Muscle layer of duodenum (tissue), 2 donors: ENCODE data around the gene TRIM44.
"Not testable (repeated sequence)": the region's sequence is repeated elsewhere in the genome, so short reads cannot be mapped to it uniquely, and the experiment has no call there.

Experiments used
- H3K27ac ChIP-seq: one replicate; pipeline ENCODE4 v1.7.0; 2013; ENCODE audit warnings: mild to moderate bottlenecking, low read length
- H3K27me3 ChIP-seq: one replicate; pipeline ENCODE4 v1.7.0; 2013; ENCODE audit warnings: low read depth, mild to moderate bottlenecking, control low read depth, low read length
- H3K36me3 ChIP-seq, 2 donors: one replicate each; pipeline ENCODE4 v1.7.0; 2013; ENCODE audit warnings: low read length in 2 of 2, control low read depth in 1 of 2, mild to moderate bottlenecking in 1 of 2; ENCODE audit not compliant: insufficient read depth in 2 of 2, control insufficient read depth in 1 of 2
- H3K4me1 ChIP-seq, 2 donors: one replicate each; pipeline ENCODE4 v1.7.0; 2013; ENCODE audit warnings: low read length in 2 of 2, mild to moderate bottlenecking in 2 of 2, control low read depth in 1 of 2, moderate library complexity in 1 of 2; ENCODE audit not compliant: insufficient read depth in 2 of 2, control insufficient read depth in 1 of 2
- H3K4me3 ChIP-seq, 2 donors: one replicate each; pipeline ENCODE4 v1.7.0; 2013; ENCODE audit warnings: low read length in 2 of 2, low read depth in 1 of 2, mild to moderate bottlenecking in 1 of 2
- H3K9me3 ChIP-seq, 2 donors: one replicate each; pipeline ENCODE4 v1.7.0; 2013; ENCODE audit warnings: low read length in 2 of 2, control low read depth in 1 of 2, mild to moderate bottlenecking in 1 of 2; ENCODE audit not compliant: control insufficient read depth in 1 of 2
- donor health status: healthy.

TRIM44 gene

DNA sequence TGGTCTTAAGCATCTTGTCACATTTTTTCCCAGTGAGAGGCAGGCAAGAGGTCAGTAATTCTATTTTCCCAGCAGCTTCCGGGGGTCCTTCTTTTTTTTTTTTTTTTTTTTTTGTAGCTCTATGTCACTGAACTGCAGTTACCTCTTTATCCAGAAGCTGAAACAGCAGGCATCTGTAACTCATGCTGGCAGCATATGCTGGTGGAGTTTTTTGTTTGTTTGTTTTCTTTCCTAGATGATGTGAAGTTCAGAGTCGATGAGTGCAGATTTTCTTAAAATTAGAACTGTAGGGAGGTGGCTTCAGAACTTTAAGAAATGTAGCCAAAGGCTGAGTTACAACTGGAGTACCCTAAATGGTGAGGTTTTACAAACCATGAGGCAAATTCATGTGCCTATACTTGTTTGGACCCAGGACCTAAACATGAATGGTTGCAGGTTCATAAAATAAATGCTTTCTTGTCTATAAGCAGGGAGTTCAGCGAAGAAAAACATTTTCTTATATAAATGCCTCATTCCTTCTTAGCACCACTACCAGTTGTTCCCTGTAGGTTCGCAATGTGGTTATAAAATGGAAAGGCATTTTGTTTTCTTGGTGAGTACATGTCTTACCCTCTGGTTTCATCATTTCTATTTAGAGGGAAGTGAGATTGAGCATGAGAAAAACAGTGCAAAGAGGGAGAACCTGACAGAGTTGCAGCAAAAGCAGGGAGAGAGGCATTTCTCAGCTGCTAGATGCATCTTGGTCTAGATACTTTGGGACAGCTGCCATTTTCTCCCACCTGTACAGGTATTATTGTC is 84.0 kb downstream of the TRIM44 start:
- no peaks in the 10 kb centered on the region for H3K4me1 ChIP-seq
- no peak overlapping the region for H3K4me3 ChIP-seq
- peaks cover 0 to 6% of the 10 kb centered on the region in 2 donors for H3K36me3 ChIP-seq
- H3K27me3 ChIP-seq = no peaks in the 10 kb centered on the region
- H3K9me3 ChIP-seq = no peaks in the 10 kb centered on the region
- no peak overlapping the region for H3K27ac ChIP-seq

DNA sequence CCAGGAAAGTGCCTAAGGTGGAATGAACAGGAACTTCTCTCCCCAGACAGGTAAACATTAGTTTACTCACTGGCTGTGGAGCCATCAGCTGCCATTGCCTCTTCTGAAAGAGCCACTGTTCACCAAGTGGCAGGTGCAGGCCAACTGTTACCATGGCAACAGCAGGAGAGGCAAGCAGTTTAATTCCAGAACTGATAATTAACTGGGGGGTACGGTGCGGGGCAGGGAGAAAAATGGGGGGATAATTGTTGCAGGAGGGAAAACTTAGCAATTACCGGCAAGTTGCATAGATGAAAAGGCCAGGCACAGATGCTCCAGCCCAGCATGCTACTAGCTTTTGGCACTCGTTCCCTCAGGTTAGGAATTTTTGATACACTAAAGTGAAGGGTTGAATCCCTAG is 85.1 kb downstream of the TRIM44 start:
- Histone ChIP-seq H3K27me3 (no peaks in the 10 kb centered on the region), H3K9me3 (no peaks in the 10 kb centered on the region), H3K4me1 (peaks cover 0 to 4% of the 10 kb centered on the region in 2 donors), H3K36me3 (peaks cover 0 to 6% of the 10 kb centered on the region in 2 donors), H3K27ac (no peak overlapping the region), H3K4me3 (no peak overlapping the region)

DNA sequence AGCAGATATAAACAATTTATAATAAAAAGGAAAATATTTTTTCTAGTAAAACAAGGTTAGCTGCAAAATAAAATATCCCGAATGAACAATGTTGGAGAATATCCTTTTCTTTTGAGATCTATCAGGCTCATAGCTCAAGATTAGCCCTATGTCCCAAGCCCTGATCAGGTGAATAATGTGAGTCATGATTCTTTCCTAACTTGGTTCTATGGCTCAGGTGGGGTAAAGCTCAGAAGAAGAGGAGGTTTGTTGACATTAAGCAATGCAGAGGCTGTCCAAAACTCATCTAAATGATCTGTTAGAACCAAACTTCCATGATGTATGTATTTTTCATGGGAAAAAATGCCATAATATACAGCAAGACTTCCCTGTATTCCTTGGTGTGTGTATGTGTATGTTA is 86.1 kb downstream of the TRIM44 start:
- H3K36me3 ChIP-seq = peaks cover 0 to 6% of the 10 kb centered on the region in 2 donors
- H3K27me3 ChIP-seq = no peaks in the 10 kb centered on the region
- H3K4me1 ChIP-seq = peaks cover 0 to 4% of the 10 kb centered on the region in 2 donors
- no peak overlapping the region for H3K4me3 ChIP-seq
- no peak overlapping the region for H3K27ac ChIP-seq
- H3K9me3 ChIP-seq = no peaks in the 10 kb centered on the region

DNA sequence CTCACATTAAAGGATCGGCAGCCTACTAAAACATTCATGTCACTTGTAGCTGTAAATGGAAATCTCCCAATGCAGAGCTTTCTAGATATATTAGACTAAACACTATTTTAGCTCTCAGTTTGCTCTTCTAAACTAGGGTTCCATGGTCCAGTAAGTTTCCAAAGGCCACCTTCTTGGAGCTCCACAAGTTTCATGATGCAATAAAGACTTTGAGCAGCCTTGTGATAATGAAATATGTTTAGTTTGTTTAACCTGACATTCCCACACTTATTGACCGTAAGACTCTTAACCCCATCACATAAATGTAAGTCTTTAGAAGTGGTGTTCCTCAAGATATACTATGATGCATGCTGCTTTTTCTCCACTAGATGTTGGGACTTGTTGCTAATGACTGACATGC is 87.7 kb downstream of the TRIM44 start:
- H3K36me3 ChIP-seq = peaks cover 0 to 6% of the 10 kb centered on the region in 2 donors
- no peak overlapping the region for H3K27ac ChIP-seq
- H3K9me3 ChIP-seq = no peaks in the 10 kb centered on the region
- H3K4me3 ChIP-seq = no peak overlapping the region
- no peaks in the 10 kb centered on the region for H3K27me3 ChIP-seq
- H3K4me1 ChIP-seq = peaks cover 0 to 4% of the 10 kb centered on the region in 2 donors

DNA sequence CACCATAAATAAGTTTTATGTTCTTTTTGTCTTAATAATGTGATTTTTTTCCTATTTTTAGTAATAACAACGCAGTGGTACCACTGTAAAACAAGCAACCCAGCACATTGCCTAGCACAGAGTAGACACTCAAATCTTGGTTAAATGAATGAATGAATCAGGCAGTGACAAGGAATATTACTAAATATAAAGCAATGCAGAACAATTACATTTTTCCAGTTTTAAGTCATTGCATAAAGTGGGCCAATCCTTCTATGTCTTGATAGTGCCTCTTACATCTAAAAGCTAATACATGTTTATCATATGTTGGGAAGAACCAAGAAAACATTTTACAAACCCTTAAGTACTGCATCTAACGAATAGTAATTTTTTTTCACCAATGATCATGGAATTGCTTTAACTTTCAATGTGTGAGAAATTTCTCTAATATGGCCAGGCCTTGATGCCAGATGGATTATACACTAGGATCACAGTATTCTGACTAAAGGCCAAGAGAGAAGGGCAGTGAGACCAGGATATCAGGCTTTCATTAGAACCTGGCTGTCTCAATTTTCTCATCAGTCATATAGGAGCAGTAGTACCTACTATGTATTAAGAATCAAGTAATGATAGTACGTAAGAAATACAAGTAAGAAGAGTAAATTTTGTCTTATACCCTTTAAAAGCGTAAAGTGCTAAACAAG is 88.5 kb downstream of the TRIM44 start:
- H3K4me3 ChIP-seq = no peak overlapping the region
- peaks cover 0 to 6% of the 10 kb centered on the region in 2 donors for H3K36me3 ChIP-seq
- H3K9me3 ChIP-seq = no peaks in the 10 kb centered on the region
- no peak overlapping the region for H3K27ac ChIP-seq
- no peaks in the 10 kb centered on the region for H3K27me3 ChIP-seq
- H3K4me1 ChIP-seq = peaks cover 0 to 4% of the 10 kb centered on the region in 2 donors

DNA sequence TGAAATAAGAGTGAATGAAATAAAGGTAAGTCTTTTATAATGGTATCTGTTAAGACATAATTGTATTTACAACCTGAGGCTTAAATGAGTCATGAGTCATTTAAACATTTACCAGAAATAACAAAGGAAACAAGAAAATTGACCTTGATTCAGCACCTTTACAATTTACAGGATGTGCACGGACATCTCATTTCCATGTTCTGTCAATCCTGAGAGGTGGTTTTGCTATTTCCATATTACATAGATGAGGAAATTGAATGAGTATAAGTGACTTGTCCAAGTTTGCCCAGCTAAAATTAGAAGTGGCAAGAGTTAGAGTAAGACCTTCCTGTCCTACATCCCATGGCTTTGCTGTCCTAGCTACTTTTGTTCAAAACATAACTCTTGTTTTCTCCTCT is 89.1 kb downstream of the TRIM44 start:
- no peaks in the 10 kb centered on the region for H3K27me3 ChIP-seq
- peaks cover 0 to 4% of the 10 kb centered on the region in 2 donors for H3K4me1 ChIP-seq
- H3K36me3 ChIP-seq = peaks cover 0 to 4% of the 10 kb centered on the region in 2 donors
- no peak overlapping the region for H3K27ac ChIP-seq
- no peaks in the 10 kb centered on the region for H3K9me3 ChIP-seq
- no peak overlapping the region for H3K4me3 ChIP-seq

DNA sequence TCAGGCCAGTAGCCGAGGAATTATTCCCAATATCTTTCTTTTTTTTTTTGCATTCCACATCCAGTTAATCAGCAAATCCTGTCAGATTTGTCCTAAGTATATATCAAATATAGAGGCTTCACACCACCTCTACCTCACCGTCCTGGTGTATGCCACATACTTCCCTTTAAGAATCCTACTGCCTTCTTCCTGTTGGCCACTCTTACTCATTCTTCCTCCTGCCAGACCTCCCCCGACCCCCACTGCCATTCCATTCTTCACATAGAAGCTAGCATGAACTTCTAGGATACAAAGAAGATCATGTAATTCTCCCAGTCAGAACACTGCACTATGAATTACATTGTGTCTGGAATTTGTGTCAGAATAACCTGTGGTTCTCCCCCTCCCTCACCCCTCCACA is 89.5 kb downstream of the TRIM44 start:
- Histone ChIP-seq H3K36me3 (no peaks in the 10 kb centered on the region), H3K27me3 (no peaks in the 10 kb centered on the region), H3K4me3 (no peak overlapping the region), H3K4me1 (peaks cover 0 to 4% of the 10 kb centered on the region in 2 donors), H3K9me3 (no peaks in the 10 kb centered on the region), H3K27ac (no peak overlapping the region)

DNA sequence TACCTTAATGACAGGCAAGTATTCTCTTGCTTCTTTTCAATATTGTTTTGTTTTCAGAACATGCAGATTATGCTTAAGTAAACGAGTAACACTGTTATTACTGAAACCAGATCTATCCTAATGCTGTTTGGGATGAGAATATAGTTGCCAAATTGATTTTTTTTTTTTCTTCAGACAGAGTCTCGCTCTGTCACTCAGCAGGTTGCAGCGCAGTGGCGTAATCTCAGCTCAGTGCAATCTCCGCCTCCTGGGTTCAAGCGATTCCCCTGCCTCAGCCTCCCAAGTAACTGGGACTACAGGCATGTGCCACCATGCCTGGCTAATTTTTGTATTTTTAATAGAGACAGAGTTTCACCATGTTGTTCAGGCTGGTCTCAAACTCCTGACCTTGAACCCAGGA is 91.0 kb downstream of the TRIM44 start:
- not testable (repeated sequence) for H3K9me3 ChIP-seq, H3K36me3 ChIP-seq, H3K27ac ChIP-seq, H3K4me3 ChIP-seq, H3K4me1 ChIP-seq, H3K27me3 ChIP-seq

DNA sequence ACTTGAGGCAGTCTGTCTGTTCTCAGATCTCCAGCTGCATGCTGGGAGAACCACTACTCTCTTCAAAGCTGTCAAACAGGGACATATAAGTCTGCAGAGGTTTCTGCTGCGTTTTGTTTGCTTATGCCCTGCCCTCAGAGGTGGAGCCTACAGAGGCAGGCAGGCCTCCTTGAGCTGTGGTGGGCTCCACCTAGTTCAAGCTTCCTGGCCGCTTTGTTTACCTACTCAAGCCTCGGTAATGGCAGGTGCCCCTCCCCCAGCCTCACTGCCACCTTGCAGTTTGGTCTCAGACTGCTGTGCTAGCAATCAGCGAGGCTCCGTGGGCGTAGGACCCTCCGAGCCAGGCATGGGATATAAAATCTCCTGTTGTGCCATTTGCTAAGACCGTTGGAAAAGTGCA is 97.4 kb downstream of the TRIM44 start:
- H3K4me1 ChIP-seq = peaks cover 9 to 26% of the 10 kb centered on the region in 2 donors
- not testable (repeated sequence) for H3K27ac ChIP-seq, H3K27me3 ChIP-seq, H3K36me3 ChIP-seq, H3K4me3 ChIP-seq, H3K9me3 ChIP-seq

DNA sequence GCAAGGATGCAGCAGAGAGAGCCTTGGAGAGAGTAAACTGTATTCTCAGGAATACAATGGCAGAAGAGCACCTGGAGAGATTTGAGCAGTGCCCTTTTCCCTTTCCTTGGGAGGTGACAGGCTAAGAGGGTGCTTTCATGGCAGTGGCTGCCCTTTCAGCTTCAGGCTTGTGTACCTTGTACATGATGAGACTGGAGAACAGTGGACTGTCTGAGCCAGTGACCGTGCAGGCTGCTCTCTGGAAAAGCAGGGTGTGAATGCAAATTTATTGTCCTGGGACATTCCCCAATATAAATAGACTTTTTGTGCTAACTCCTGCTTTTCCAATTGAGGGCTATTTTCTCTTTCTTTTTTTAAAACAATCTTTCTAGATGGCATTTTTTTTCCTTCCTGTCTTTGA is 99.3 kb downstream of the TRIM44 start:
- Histone ChIP-seq H3K9me3 (no peaks in the 10 kb centered on the region), H3K36me3 (no peaks in the 10 kb centered on the region), H3K4me3 (no peak overlapping the region), H3K4me1 (peaks cover 9 to 26% of the 10 kb centered on the region in 2 donors), H3K27me3 (no peaks in the 10 kb centered on the region), H3K27ac (no peak overlapping the region)

DNA sequence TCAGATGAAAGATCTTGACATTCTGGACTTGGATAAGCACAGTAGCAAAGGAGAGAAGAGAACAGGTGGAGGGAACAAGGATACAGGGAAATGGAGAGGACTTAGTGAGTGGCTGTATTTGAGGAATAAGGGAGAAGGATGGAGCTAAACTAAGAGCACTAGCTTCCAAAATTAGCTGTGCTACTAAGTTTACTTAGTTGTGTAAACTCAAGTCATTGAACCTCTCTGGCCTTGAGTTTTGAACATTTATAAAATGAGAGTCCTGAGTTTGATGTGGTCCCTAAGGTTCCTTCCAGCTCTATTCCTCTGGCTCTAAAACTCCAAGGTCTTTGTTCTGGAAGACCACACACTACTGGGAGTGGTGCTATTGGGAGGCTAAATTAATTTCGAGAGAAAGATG is 100.7 kb downstream of the TRIM44 start:
- H3K27ac ChIP-seq = no peak overlapping the region
- no peak overlapping the region for H3K4me3 ChIP-seq
- H3K36me3 ChIP-seq = no peaks in the 10 kb centered on the region
- H3K27me3 ChIP-seq = no peaks in the 10 kb centered on the region
- H3K9me3 ChIP-seq = no peaks in the 10 kb centered on the region
- peaks cover 9 to 26% of the 10 kb centered on the region in 2 donors for H3K4me1 ChIP-seq
